H7 (cell line): ENCODE data around the gene CRTC3. TPM values are rescaled to one million over a fixed set of nuclear protein-coding genes. Genes with fewer than 3 reads are reported as not detected.
"Not testable (repeated sequence)": the region's sequence is repeated elsewhere in the genome, so short reads cannot be mapped to it uniquely, and the experiment has no call there.

ENCODE experiments used
- DNase-seq: peaks from one replicate; pipeline ENCODE4 v3.0.0; 2012
- H3K27me3 ChIP-seq: 2 replicates; pipeline ENCODE4 v1.6.0; 2011; ENCODE audit warnings: mild to moderate bottlenecking, low read length; ENCODE audit not compliant: control insufficient read depth, insufficient read depth
- H3K36me3 ChIP-seq: replicated peaks from 2 replicates; pipeline ENCODE4 v1.5.1; 2011; ENCODE audit warnings: low read length; ENCODE audit not compliant: control insufficient read depth, insufficient read depth
- H3K4me3 ChIP-seq: 2 replicates; pipeline ENCODE4 v1.5.1; 2011; ENCODE audit warnings: low read depth, mild to moderate bottlenecking, control low read depth, low read length, moderate library complexity; ENCODE audit not compliant: insufficient read depth
- total RNA-seq: library from RNA; depleted of rRNA; stranded (reverse); fragments of >200 nt; shearing (Covaris generic); gene quantifications from 2 replicates; pipeline ENCODE4 v1.2.3, GENCODE V29; 2014

CRTC3 gene
- total RNA-seq, 1 experiment from 2014 or later = 3.3 TPM

DNA sequence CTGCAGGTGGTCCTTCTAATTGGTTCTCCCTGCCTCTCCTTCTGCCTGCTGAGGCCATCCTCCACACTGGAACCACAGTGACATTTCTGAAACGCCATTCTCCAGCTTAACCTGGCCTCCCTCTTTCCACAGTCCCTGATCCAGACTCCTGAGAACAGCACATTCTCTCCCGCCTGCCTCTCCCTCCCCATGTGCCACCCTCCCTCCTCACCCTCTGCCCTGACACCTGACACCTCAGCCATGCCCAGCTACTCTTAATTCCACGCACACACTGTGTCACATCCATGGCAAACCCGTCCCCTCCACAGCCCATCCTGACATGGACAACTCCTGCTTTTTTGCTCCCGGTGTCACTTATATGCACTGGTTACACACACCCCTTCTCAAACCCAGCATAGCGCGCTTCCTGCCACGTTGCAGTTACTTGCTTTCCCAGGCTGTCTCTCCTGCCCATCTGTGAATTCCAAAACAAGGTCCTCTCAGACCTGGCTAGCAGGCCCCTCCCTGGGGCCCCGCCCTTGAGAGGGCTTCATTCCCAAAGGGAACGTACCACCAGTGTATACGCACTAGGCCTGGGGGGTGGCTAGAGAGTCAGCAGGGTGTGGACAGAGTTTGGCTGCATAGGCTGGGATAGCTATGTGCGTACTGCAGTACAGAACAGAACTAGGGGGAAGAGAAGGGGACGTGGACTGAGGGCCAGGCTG is 94.7 kb downstream of the CRTC3 start:
- no peaks in the 10 kb centered on the region for H3K36me3 ChIP-seq
- DNase-seq = no peak
- H3K4me3 ChIP-seq = no peak overlapping the region
- H3K27me3 ChIP-seq = no peaks in the 10 kb centered on the region

DNA sequence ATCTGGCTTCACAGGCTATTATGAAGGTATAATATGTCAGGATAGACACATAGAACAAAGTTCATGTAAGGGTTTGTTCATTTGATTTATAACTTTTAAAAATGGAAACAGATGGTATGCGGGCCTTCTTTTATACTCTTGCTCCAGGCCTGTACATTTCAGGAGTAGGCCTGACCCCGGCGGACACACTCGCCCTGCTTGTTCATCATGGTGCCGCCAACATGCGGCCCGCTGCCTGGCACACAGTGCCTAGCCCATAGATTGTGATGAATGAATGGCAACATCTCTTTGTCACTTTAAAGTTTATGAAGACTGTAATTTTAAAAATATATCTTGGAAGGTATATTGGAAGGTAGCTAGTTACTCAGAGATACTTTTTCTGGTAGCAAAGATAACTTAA is 95.3 kb downstream of the CRTC3 start:
- Histone ChIP-seq H3K36me3 (no peaks in the 10 kb centered on the region), H3K27me3 (no peaks in the 10 kb centered on the region), H3K4me3 (no peak overlapping the region)
- no peak for DNase-seq

DNA sequence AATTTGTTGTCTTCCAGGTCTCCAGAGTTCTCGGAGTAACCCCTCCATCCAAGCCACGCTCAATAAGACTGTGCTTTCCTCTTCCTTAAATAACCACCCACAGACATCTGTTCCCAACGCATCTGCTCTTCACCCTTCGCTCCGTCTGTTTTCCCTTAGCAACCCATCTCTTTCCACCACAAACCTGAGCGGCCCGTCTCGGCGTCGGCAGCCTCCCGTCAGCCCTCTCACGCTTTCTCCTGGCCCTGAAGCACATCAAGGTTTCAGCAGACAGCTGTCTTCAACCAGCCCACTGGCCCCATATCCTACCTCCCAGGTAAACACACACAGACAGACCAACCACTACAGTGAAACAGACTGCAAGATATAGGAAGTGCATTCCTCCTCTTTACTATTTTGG is 99.5 kb downstream of the CRTC3 start:
- no peaks in the 10 kb centered on the region for H3K27me3 ChIP-seq
- H3K36me3 ChIP-seq = no peaks in the 10 kb centered on the region
- H3K4me3 ChIP-seq = no peak overlapping the region
- DNase-seq = no peak

DNA sequence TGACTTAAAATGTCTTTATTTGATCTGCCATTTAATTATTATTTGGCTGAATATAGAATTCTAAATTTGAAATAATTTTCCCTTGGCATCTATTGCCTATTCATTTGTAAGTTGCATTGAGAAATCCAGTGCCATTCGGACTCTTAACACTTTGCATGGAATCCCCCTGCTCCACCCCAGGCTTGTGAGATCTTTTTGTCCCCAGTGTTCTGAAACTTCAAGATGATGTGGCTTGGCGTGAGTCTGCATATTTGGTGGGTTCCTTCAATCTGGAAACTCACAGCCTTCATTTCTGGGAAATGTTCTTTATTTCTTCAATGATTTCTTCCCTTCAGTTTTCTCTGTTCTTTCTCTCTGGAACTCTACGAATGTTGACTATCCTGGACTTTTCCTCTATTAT is 103.6 kb downstream of the CRTC3 start:
- DNase-seq = no peak
- Histone ChIP-seq H3K36me3 (no peaks in the 10 kb centered on the region), H3K4me3 (no peak overlapping the region), H3K27me3 (no peaks in the 10 kb centered on the region)

DNA sequence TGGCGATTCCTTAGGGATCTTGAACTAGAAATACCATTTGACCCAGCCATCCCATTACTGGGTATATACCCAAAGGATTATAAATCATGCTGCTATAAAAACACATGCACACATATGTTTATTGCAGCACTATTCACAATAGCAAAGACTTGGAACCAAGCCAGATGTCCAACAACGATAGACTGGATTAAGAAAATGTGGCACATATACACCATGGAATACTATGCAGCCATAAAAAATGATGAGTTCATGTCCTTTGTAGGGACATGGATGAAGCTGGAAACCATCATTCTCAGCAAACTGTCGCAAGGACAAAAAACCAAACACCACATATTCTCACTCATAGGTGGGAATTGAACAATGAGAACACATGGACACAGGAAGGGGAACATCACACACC is 107.3 kb downstream of the CRTC3 start:
- DNase-seq, H3K36me3 ChIP-seq, H3K4me3 ChIP-seq, H3K27me3 ChIP-seq: not testable (repeated sequence)

GRCh38 chr15:90637693-90638092 is 108.0 kb downstream of the CRTC3 start:
- no peak for DNase-seq
- Histone ChIP-seq H3K27me3 (no peaks in the 10 kb centered on the region), H3K4me3 (no peak overlapping the region), H3K36me3 (no peaks in the 10 kb centered on the region)

DNA sequence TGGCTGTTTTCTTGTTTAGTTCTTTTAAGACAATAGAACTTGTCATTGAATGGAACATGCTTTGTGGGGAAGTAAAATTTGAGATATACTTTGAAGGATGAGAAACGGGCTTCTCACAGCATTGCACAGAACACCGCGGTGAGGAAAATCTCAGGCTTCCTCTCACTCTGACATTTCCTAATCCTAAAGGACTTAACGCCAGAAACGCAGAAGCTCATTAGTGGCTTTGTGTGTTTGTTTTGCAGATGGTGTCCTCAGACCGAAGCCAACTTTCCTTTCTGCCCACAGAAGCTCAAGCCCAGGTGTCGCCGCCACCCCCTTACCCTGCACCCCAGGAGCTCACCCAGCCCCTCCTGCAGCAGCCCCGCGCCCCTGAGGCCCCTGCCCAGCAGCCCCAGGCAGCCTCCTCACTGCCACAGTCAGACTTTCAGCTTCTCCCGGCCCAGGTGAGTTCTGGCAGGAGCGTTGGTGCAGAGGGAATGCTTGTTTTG is 108.5 kb downstream of the CRTC3 start:
- peak; percentile 53 for DNase-seq
- no peak overlapping the region for H3K4me3 ChIP-seq
- H3K36me3 ChIP-seq = no peaks in the 10 kb centered on the region
- H3K27me3 ChIP-seq = no peaks in the 10 kb centered on the region

- Histone ChIP-seq H3K27me3 (no peaks in the 10 kb centered on the region), H3K36me3 (no peaks in the 10 kb centered on the region), H3K4me3 (no peak overlapping the region)
- DNase-seq = peak; percentile 62
These were observed 109.2 kb downstream of the CRTC3 start for GRCh38 chr15:90638963-90639362.

- DNase-seq = no peak
- no peaks in the 10 kb centered on the region for H3K36me3 ChIP-seq
- no peak overlapping the region for H3K4me3 ChIP-seq
- H3K27me3 ChIP-seq = no peaks in the 10 kb centered on the region
These were observed 111.1 kb downstream of the CRTC3 start for GRCh38 chr15:90640862-90641261.

DNA sequence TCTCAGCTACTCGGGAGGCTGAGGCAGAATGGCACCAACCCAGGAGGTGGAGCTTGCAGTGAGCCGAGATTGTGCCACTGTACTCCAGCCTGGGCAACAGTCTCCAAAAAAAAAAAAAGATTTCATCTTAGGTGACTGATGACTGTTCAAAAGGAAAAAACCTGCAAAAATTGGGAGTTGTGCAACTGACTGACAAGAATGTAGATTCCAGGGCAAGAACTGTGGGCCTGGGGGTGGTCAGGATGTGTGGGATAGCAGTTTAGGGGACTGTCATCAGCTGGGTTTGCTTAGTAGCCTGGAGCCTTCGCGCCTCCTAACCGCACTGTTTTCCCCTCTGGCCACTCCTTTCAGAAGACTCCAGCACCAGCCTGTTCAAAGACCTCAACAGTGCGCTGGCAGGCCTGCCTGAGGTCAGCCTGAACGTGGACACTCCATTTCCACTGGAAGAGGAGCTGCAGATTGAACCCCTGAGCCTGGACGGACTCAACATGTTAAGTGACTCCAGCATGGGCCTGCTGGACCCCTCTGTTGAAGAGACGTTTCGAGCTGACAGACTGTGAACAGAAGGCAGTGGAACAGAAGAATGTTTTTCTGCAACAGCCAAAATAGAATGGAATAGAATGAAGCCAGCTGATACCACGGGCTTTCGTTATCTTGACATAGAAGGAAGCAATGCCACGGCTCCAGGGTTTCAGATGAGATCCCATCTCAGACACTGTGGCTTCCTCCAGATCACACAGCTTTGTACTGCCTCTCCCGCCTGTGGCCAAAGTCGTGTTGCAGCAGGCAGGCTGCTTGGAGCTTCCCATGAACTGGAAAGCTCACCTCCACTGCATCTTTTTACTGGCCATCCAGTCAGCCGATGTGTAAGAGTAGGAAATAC is 112.1 kb downstream of the CRTC3 start:
- no peaks in the 10 kb centered on the region for H3K36me3 ChIP-seq
- no peaks in the 10 kb centered on the region for H3K27me3 ChIP-seq
- DNase-seq = no peak
- H3K4me3 ChIP-seq = no peak overlapping the region

DNA sequence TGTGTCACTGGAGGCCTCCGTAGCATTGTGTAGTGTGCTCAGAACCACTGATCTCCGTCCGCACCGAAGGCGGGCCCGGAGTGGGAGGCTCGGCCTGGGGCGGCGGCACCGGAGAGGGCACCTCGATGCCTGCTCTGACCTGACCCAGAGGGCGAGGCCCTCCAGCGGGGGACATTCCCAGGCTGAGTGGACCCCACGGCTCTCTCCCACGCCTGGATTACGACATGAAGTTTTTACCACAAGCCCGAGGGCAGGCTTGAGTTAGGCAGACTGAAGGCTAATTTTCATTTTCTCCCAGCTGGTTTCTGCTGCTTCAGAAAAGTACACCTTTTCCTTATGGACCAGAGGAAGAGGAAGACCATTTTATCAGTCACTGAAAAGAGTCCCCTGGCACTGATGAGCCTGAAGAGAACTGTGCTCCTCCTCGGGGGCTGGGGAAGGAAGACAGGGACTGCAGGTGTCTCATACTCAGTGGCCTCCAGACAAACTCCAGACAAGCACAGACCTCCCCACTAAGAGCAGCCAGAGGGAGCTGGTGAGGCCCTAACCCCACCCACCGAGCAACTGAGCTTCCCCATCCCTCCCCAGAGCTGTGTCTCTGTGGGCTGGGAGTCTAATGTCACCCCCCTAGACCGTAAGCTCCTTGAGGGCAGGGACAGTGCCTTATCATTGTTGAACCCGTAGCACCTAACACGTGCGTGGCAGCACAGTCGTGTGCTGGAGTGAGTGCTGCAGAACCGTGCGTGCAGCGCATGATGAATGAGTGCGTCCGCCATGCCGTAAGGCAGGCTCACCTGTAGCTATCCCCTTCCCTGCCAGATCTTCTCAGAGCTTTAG is 113.0 kb downstream of the CRTC3 start:
- no peak overlapping the region for H3K4me3 ChIP-seq
- H3K27me3 ChIP-seq = no peaks in the 10 kb centered on the region
- DNase-seq = peak; percentile 75
- H3K36me3 ChIP-seq = no peaks in the 10 kb centered on the region

GRCh38 chr15:90643301-90643632 is 113.5 kb downstream of the CRTC3 start:
- no peaks in the 10 kb centered on the region for H3K36me3 ChIP-seq
- no peak overlapping the region for H3K4me3 ChIP-seq
- no peak for DNase-seq
- H3K27me3 ChIP-seq = no peaks in the 10 kb centered on the region

- no peaks in the 10 kb centered on the region for H3K27me3 ChIP-seq
- H3K4me3 ChIP-seq = no peak overlapping the region
- no peak for DNase-seq
These were observed 114.8 kb downstream of the CRTC3 start for GRCh38 chr15:90644526-90644925.

DNA sequence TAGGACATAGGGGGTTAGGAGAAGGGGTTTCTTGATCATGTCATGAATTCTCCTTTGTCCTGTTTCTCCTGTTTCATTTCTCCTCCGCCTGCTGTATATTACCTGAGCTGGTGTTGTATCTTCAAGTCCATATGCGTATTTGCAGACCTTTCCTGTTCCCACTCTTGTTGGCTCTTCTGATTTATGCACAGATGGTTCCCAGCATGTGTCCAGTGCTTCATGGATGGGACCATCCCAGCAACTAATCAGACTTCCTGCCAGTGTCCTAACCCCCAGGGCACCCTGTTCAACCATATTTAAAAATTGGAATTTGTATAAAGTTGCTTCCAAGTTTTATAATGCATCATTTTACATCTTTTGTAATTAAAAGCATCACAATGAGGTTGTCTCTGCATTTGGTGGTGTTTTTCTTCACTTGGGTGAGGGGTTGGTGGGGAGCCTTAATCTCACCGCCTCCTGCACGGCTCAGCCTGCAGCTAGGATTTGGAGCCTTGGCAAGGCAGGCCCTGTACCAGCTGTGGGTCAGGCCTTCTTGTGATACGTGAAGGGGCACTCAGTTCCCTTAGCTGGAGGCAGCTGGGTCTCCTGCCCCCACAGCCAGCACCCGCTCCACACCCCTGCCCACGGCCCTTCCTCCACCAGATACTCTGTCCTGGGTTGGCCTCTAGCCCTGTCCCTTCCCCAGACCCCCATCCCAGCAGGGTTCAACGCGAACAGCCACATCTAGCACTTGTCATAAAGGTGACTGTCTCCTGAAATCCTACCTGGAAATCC is 115.4 kb downstream of the CRTC3 start:
- H3K4me3 ChIP-seq = no peak overlapping the region
- H3K27me3 ChIP-seq = no peaks in the 10 kb centered on the region
- DNase-seq = no peak
- H3K36me3 ChIP-seq = no peaks in the 10 kb centered on the region

More at GRCh38 chr15:90644526-90644925, 114.8 kb downstream of the CRTC3 start:
- H3K36me3 ChIP-seq = no peaks in the 10 kb centered on the region
